HepG2 (cell line): ENCODE results near the gene TBC1D32. TPM values are rescaled to one million over a fixed set of nuclear protein-coding genes. Genes with fewer than 3 reads are reported as not detected.

Experiments used
- ATAC-seq: fragments of 200-7000 bp; cut with Tn5 transposase; 3 replicates; pipeline ENCODE4 v1.9.1; 2020; ENCODE audit warnings: mild to moderate bottlenecking, moderate library complexity
- BruUV-seq: library from RNA; stranded (reverse); fragments of 400-500 nt; replicated peaks from 2 replicates; lab custom pipeline; 2021; lab: Mats Ljungman, UMichigan
- CTCF ChIA-PET: fragments of 300-600 bp; formaldehyde crosslinking; extraction: SDS; loops from one replicate; lab custom pipeline; 2021; ENCODE audit warnings: low total read pairs, inconsistent platforms, low intra/inter-chr PET ratio; lab: Yijun Ruan, JAX
- POLR2A ChIA-PET: fragments of 350-600 bp; sonication (Branson Sonifier 250); formaldehyde crosslinking; loops from one replicate; lab custom pipeline; 2020; ENCODE audit warnings: antibody characterized with exemption, inconsistent platforms; lab: Yijun Ruan, JAX
- DNase-seq: peaks from one replicate; pipeline ENCODE4 v3.0.0-alpha.2; 2015; ENCODE audit warnings: low spot score
- FAIRE-seq: peaks from 3 replicates; lab custom pipeline; 2011; peaks lifted over from hg19 to GRCh38; lab: Jason Lieb, UNC
- H2AFZ ChIP-seq: one replicate; pipeline ENCODE4 v1.6.1; 2011; ENCODE audit warnings: low read length, inconsistent platforms
- H3K27ac ChIP-seq: fragments of 300-600 bp; 3 replicates; pipeline ENCODE4 v1.8.0; 2011; ENCODE audit warnings: mixed run types, mild to moderate bottlenecking, mixed read lengths, low read length, inconsistent platforms; ENCODE audit not compliant: insufficient read depth; ENCODE audit errors: extremely low read length
- H3K27me3 ChIP-seq, 2 experiments: fragments of 200-600 bp in 1 of 2; 2 replicates in 1 of 2; 3 replicates in 1 of 2; pipeline versions ENCODE4 v1.6.0 to v1.8.0; 2011; ENCODE audit warnings: low read length in 2 of 2, mild to moderate bottlenecking in 2 of 2, moderate library complexity in 2 of 2, inconsistent platforms in 1 of 2; ENCODE audit not compliant: insufficient read depth in 2 of 2, control insufficient read depth in 1 of 2
- H3K36me3 ChIP-seq, 2 experiments: fragments of 200-600 bp in 1 of 2; replicated peaks in 1 of 2; 2 replicates in 1 of 2; 3 replicates in 1 of 2; pipeline versions ENCODE4 v1.5.1 to v1.8.0; 2011; ENCODE audit warnings: low read length in 2 of 2, inconsistent platforms in 1 of 2; ENCODE audit not compliant: insufficient read depth in 2 of 2, control insufficient read depth in 1 of 2
- H3K4me1 ChIP-seq: 2 replicates; pipeline ENCODE4 v1.5.1; 2012; ENCODE audit warnings: low read length, inconsistent platforms; ENCODE audit not compliant: insufficient read depth
- H3K4me2 ChIP-seq: 2 replicates; pipeline ENCODE4 v1.6.0; 2011; ENCODE audit warnings: low read depth, low read length, inconsistent platforms
- H3K4me3 ChIP-seq, 3 experiments: fragments of 200-600 bp in 1 of 3; sonication (generic), shearing (Covaris generic) in 1 of 3; replicated peaks in 1 of 3; 2 replicates each; pipeline ENCODE4 v1.5.1; 2011 to 2016; ENCODE audit warnings: low read length in 3 of 3, inconsistent platforms in 2 of 3, low read depth in 2 of 3, mild to moderate bottlenecking in 2 of 3, control low read depth in 1 of 3, mixed read lengths in 1 of 3; ENCODE audit not compliant: insufficient read depth in 1 of 3
- H3K79me2 ChIP-seq: one replicate; pipeline ENCODE4 v1.6.1; 2011; ENCODE audit warnings: low read length, inconsistent platforms; ENCODE audit not compliant: insufficient read depth
- H3K9ac ChIP-seq: 2 replicates; pipeline ENCODE4 v1.6.0; 2011; ENCODE audit warnings: mild to moderate bottlenecking, low read depth, low read length, inconsistent platforms; ENCODE audit not compliant: insufficient read depth
- H3K9me3 ChIP-seq: 2 replicates; pipeline ENCODE4 v1.5.1; 2012; ENCODE audit warnings: mild to moderate bottlenecking, low read length
- H4K20me1 ChIP-seq: 2 replicates; pipeline ENCODE4 v1.6.0; 2011; ENCODE audit warnings: inconsistent platforms, mild to moderate bottlenecking, low read length, moderate library complexity; ENCODE audit not compliant: insufficient read depth
- AGO1 ChIP-seq: fragments of 200-400 bp; formaldehyde crosslinking; IDR thresholded peaks from 2 replicates; pipeline ENCODE4 v1.6.1; 2017; ENCODE audit warnings: mild to moderate bottlenecking, low read depth, low read length, moderate library complexity; ENCODE audit not compliant: poor library complexity, severe bottlenecking
- CREB1 ChIP-seq, 2 experiments: fragments of 450-650 bp in 1 of 2; IDR thresholded peaks; 2 replicates each; pipeline ENCODE4 v1.6.1; 2016 to 2017; ENCODE audit warnings: control low read depth in 1 of 2, mild to moderate bottlenecking in 1 of 2, missing compliant biosample characterization in 1 of 2, missing genetic modification characterization in 1 of 2
- FOXP1 ChIP-seq, 2 experiments: fragments of 450-650 bp in 1 of 2; IDR thresholded peaks; 2 replicates each; pipeline ENCODE4 v1.6.1; 2017 to 2018; ENCODE audit warnings: antibody characterized with exemption in 1 of 2
- GLI4 ChIP-seq: sonication (generic); formaldehyde crosslinking; IDR thresholded peaks from 2 replicates; pipeline ENCODE4 v1.5.1; 2020; ENCODE audit warnings: missing genetic modification reagents, mild to moderate bottlenecking, moderate library complexity, borderline replicate concordance
- HES4 ChIP-seq: sonication (generic); formaldehyde crosslinking; IDR thresholded peaks from 2 replicates; pipeline ENCODE4 v1.9.0; 2021; ENCODE audit warnings: mild to moderate bottlenecking, missing genetic modification reagents, borderline replicate concordance
- MEIS2 ChIP-seq: sonication (generic); formaldehyde crosslinking; IDR thresholded peaks from 2 replicates; pipeline ENCODE4 v1.9.0; 2021; ENCODE audit warnings: mild to moderate bottlenecking, missing genetic modification reagents
- SAFB2 ChIP-seq: sonication (generic); formaldehyde crosslinking; IDR thresholded peaks from 2 replicates; pipeline ENCODE4 v1.5.1; 2020; ENCODE audit warnings: missing genetic modification reagents, low read depth, mild to moderate bottlenecking, borderline replicate concordance
- YEATS4 ChIP-seq: sonication (generic); formaldehyde crosslinking; IDR thresholded peaks from 2 replicates; pipeline ENCODE4 v1.4.0; 2020; ENCODE audit warnings: missing genetic modification reagents, borderline replicate concordance
- ZNF510 ChIP-seq: sonication (generic); formaldehyde crosslinking; IDR thresholded peaks from 2 replicates; pipeline ENCODE4 v1.4.0; 2020; ENCODE audit warnings: low read depth, mild to moderate bottlenecking, missing genetic modification reagents
- ZNF678 ChIP-seq: sonication (generic); formaldehyde crosslinking; IDR thresholded peaks from 2 replicates; pipeline ENCODE4 v1.4.0; 2020; ENCODE audit warnings: mild to moderate bottlenecking, missing genetic modification reagents
- ZNF724P ChIP-seq: sonication (generic); formaldehyde crosslinking; IDR thresholded peaks from 2 replicates; pipeline ENCODE4 v1.8.0; 2022; ENCODE audit warnings: missing genetic modification reagents, borderline replicate concordance
- ZNF737 ChIP-seq: sonication (generic); formaldehyde crosslinking; IDR thresholded peaks from 2 replicates; pipeline ENCODE4 v1.5.0; 2020; ENCODE audit warnings: missing genetic modification reagents, mild to moderate bottlenecking, borderline replicate concordance
- ZNF746 ChIP-seq: sonication (generic); formaldehyde crosslinking; IDR thresholded peaks from 2 replicates; pipeline ENCODE4 v1.8.0; 2022; ENCODE audit warnings: mild to moderate bottlenecking, missing genetic modification reagents
- ZNF747 ChIP-seq: sonication (generic); formaldehyde crosslinking; IDR thresholded peaks from 2 replicates; pipeline ENCODE4 v1.8.1; 2023; ENCODE audit warnings: missing genetic modification reagents, mild to moderate bottlenecking, borderline replicate concordance
- WGBS: methylation state at CpG from one replicate; pipeline ENCODE4 v1.1.6; 2017; ENCODE audit warnings: low lambda C conversion rate; 5-methylcytosine and 5-hydroxymethylcytosine counted together
- in situ Hi-C: cut with HindIII; loops from 2 replicates; pipeline ENCODE4 v1.10.0; 2017; ENCODE audit warnings: low pct_unique_long_range_greater_than_20kb; ENCODE audit not compliant: extremely low pct_ligation_motif_present
- intact Hi-C: fragments of 100-400 bp; cut with micrococcal nuclease; formaldehyde crosslinking; loops from one replicate; pipeline ENCODE4 v1.10.0; 2022; ENCODE audit not compliant: unreplicated experiment
- polyA plus RNA-seq, 8 experiments: library from polyadenylated mRNA; depleted of rRNA in 3 of 8; stranded (reverse) in 7 of 8; unstranded in 1 of 8; fragments of >200 nt; fragmentation: Illumina TruSeq in 4 of 8; extraction: Trizol in 4 of 8; gene quantifications; 2 replicates each; pipeline versions ENCODE4 v1.2.1 to v1.2.3, GENCODE V29; 2011 to 2016; ENCODE audit warnings: low read depth in 4 of 8, missing spikeins in 1 of 8, mixed read lengths in 1 of 8; ENCODE audit not compliant: insufficient read depth in 1 of 8
- total RNA-seq, 5 experiments: library from RNA; depleted of rRNA; stranded (reverse); fragments of >200 nt; fragmentation: Illumina TruSeq; extraction: Trizol; gene quantifications; 2 replicates each; pipeline ENCODE4 v1.2.3, GENCODE V29; 2016; ENCODE audit warnings: low read depth in 1 of 5
- TF ChIP-seq, protein P1 (sequence below): sonication (generic); formaldehyde crosslinking; IDR thresholded peaks from 2 replicates; pipeline ENCODE4 v1.8.1; 2022; ENCODE audit warnings: low read depth, mild to moderate bottlenecking, missing genetic modification reagents
- TF ChIP-seq, protein P2 (sequence below): sonication (generic); formaldehyde crosslinking; IDR thresholded peaks from 2 replicates; pipeline ENCODE4 v1.8.0; 2022; ENCODE audit warnings: mild to moderate bottlenecking, missing genetic modification reagents; ENCODE audit not compliant: insufficient replicate concordance
- TF ChIP-seq, protein P3 (sequence below): sonication (generic); formaldehyde crosslinking; IDR thresholded peaks from 2 replicates; pipeline ENCODE4 v1.4.0; 2020; ENCODE audit warnings: missing genetic modification reagents, mild to moderate bottlenecking, borderline replicate concordance

Gene TBC1D32
- total and polyA plus RNA-seq, 2 of the 13 experiments (the other 11 are each of a cell fraction or from before 2014, with no cell fraction given) = 2.0 to 4.8 TPM

- TF ChIP-seq, protein P1, sequence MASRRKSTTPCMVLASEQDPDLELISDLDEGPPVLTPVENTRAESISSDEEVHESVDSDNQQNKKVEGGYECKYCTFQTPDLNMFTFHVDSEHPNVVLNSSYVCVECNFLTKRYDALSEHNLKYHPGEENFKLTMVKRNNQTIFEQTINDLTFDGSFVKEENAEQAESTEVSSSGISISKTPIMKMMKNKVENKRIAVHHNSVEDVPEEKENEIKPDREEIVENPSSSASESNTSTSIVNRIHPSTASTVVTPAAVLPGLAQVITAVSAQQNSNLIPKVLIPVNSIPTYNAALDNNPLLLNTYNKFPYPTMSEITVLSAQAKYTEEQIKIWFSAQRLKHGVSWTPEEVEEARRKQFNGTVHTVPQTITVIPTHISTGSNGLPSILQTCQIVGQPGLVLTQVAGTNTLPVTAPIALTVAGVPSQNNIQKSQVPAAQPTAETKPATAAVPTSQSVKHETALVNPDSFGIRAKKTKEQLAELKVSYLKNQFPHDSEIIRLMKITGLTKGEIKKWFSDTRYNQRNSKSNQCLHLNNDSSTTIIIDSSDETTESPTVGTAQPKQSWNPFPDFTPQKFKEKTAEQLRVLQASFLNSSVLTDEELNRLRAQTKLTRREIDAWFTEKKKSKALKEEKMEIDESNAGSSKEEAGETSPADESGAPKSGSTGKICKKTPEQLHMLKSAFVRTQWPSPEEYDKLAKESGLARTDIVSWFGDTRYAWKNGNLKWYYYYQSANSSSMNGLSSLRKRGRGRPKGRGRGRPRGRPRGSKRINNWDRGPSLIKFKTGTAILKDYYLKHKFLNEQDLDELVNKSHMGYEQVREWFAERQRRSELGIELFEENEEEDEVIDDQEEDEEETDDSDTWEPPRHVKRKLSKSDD (CRISPR knock-in tag) = no peak
- TF ChIP-seq ZNF747 = no peak
- no peak for TF ChIP-seq ZNF737 (CRISPR knock-in tag)
- no peak for TF ChIP-seq AGO1
- TF ChIP-seq, all 625 proteins: peak for 0
These were observed 145.9 kb downstream of the TBC1D32 start (continued) for GRCh38 chr6:121188356-121188755.

DNA sequence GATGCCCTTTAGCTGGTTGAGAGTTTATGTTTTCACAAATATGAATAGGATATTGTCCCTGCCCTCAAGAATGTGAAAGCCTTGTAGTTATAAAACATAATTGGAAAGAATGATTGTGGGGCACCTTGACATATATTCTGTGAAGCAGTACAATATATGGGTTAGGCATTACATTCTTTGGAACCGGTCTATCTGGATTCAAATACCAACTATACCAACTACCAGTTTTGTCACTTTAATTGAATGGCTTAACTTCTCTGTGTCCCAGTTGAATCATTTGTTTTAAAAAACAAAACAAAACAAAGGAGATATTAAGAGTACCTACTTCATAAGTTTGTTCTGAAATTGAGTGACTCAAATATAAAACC, 146.5 kb downstream of the TBC1D32 start:
- DNase-seq = no peak
- Histone ChIP-seq H3K9ac (no peak overlapping the region), H3K27me3 (no peaks in the 10 kb centered on the region), H4K20me1 (no peaks in the 10 kb centered on the region), H3K4me1 (no peaks in the 10 kb centered on the region), H3K4me3 (no peak overlapping the region), H3K9me3 (no peaks in the 10 kb centered on the region), H3K27ac (no peak overlapping the region), H3K79me2 (no peaks in the 10 kb centered on the region), H3K36me3 (no peaks in the 10 kb centered on the region), H3K4me2 (no peak overlapping the region), H2AFZ (no peak overlapping the region)
- ChIA-PET POLR2A (no interaction called here), CTCF (no interaction called here)
- no TSS peak for BruUV-seq
- in situ Hi-C loops = no loop called here
- intact Hi-C loops = no loop called here
- FAIRE-seq = no peak
- ATAC-seq = no peak
- WGBS = 8% methylated on average over 1 of the region's 1 CpG
- TF ChIP-seq CREB1 (IDR thresholded peaks at IDR 0.05) = no peak
- TF ChIP-seq CREB1 (CRISPR knock-in tag; IDR thresholded peaks at IDR 0.05) = no peak
- TF ChIP-seq ZNF510 (CRISPR knock-in tag) = no peak
- TF ChIP-seq ZNF678 = no peak
- TF ChIP-seq, protein P2, sequence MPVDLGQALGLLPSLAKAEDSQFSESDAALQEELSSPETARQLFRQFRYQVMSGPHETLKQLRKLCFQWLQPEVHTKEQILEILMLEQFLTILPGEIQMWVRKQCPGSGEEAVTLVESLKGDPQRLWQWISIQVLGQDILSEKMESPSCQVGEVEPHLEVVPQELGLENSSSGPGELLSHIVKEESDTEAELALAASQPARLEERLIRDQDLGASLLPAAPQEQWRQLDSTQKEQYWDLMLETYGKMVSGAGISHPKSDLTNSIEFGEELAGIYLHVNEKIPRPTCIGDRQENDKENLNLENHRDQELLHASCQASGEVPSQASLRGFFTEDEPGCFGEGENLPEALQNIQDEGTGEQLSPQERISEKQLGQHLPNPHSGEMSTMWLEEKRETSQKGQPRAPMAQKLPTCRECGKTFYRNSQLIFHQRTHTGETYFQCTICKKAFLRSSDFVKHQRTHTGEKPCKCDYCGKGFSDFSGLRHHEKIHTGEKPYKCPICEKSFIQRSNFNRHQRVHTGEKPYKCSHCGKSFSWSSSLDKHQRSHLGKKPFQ (CRISPR knock-in tag) = no peak
- TF ChIP-seq ZNF724P = no peak
- TF ChIP-seq MEIS2 (CRISPR knock-in tag) = no peak
- TF ChIP-seq SAFB2 = no peak
- TF ChIP-seq, protein P3, sequence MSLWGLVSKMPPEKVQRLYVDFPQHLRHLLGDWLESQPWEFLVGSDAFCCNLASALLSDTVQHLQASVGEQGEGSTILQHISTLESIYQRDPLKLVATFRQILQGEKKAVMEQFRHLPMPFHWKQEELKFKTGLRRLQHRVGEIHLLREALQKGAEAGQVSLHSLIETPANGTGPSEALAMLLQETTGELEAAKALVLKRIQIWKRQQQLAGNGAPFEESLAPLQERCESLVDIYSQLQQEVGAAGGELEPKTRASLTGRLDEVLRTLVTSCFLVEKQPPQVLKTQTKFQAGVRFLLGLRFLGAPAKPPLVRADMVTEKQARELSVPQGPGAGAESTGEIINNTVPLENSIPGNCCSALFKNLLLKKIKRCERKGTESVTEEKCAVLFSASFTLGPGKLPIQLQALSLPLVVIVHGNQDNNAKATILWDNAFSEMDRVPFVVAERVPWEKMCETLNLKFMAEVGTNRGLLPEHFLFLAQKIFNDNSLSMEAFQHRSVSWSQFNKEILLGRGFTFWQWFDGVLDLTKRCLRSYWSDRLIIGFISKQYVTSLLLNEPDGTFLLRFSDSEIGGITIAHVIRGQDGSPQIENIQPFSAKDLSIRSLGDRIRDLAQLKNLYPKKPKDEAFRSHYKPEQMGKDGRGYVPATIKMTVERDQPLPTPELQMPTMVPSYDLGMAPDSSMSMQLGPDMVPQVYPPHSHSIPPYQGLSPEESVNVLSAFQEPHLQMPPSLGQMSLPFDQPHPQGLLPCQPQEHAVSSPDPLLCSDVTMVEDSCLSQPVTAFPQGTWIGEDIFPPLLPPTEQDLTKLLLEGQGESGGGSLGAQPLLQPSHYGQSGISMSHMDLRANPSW = no peak
- TF ChIP-seq FOXP1 (IDR thresholded peaks at IDR 0.05) = no peak
- no peak for TF ChIP-seq FOXP1 (CRISPR knock-in tag; IDR thresholded peaks at IDR 0.05)
- no peak for TF ChIP-seq ZNF746 (CRISPR knock-in tag)
- TF ChIP-seq GLI4 (CRISPR knock-in tag) = no peak
- no peak for TF ChIP-seq HES4 (CRISPR knock-in tag)
- no peak for TF ChIP-seq YEATS4 (CRISPR knock-in tag)
